ENCODE data around the gene GNAT3.

GNAT3 gene

DNA sequence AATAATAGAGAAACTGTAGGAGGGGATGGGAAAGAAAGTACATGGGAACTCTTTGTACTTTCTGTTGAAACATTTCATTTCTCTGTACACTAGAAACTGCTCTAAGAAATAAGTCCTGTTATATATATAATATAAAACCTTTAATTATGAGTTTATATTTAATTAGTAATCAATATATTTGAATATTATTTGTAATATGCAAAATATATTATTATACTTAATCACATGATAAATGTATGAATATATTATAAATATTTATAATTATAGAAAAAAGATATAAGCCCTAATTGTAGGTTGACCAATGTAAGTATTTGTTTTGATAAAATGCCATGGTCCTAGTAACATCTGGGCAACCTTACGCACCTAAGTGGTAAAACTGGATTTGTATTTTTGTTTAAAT lies 51.0 kb downstream of the GNAT3 start:
- DNase-seq, result no peak

DNA sequence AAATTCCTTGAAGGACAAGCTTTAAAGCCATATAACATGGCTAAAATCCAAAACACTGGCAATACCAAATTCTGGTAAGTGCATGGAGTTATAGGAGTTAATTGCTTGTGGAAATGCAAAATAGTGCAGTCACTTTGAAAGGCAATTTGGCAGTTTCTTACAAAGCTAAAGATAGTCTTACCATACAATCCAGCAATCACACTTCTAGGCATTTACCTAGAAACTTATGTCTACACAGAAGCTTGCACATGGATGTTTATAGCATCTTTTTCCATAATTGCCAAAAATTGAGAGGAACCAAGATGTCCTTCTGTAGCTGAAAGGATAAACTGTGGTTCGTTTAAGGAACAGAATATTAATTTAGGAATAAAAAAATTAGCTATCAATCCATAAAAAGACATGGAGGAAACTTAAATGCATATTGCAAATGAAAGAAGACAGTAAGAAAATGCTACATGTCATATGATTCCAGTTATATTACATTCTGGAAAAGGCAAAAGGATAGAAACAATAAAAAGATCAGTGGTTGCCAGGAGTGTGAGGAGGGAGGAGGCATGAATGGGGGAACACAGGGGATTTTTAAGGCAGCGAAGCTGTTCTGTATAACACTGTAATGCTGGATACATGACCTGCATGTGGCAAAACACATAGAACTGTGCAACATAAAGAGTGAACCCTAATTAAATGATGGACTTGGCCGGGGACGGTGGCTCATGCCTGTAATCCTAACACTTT lies 51.9 kb downstream of the GNAT3 start:
- no peak for DNase-seq

DNA sequence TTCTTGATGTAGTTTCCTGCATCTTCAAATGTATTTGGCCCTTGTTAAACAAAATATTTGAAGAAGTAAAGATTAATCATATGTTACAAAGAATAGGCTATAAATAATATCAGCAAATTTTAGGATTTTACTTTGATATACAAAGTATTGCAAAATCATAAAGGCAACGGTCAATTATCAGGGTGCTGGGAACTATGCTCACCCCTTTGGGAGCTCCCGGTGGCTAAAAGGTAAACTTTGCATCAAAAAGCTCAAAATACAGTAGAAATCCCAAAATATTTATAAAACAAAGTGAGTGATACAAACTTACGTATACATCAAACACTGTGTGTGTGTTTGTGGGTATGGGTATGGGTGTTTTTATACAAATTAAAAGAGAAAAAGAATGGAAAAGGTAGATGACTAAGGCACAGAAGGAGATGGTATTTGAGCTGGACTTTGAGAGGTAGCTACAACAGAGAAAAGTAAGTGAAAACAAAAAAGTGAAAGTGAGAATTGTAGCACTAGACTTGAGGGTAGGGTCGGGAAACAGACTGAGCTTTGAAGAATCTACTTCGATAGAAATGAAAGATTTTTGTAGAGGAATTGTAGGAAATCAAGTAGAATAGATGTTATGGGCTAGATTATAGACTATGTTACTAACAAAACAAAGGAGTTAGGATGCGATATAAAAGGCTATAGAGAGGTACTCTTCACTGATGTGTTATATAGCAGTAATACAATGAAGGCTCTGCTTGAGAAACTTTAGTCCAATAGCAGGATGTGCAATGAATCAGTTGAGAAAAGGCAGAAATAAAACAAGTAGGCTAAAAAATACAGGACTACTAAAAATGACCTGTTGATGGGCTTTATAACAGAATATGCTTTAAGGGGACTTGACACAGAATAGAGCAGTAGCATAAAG lies 52.8 kb downstream of the GNAT3 start:
- DNase-seq, result no peak

DNA sequence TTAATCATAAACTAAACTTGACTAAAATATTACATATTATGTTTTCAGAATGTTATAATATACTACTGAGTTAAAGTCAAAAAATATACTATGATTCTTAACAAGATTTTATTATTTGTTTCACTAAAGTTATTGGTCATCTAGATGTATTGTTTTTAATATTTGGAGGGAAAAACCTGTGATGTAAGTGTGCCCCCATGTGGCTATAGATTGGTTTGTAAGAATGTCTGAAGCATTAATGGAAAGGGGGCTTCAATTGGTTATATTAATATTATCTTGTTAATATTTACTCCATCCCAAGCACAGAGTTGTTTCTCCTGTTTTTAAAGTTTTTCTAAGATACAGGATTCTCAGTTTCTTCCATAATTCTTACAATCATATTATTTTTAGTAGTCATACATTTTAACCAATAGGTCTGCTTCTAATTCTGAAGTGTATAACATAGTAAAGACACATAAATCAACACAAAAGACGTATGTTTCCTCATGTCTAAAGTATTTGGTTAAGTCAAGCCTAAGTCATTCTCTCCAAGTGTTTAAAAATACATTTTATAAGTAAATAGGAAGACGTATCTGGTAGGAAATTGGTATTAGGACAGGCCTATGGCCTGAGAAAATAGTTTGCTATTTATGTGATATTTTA lies 58.0 kb downstream of the GNAT3 start:
- peak in 1 of 6 experiments; percentile 4 for DNase-seq

DNA sequence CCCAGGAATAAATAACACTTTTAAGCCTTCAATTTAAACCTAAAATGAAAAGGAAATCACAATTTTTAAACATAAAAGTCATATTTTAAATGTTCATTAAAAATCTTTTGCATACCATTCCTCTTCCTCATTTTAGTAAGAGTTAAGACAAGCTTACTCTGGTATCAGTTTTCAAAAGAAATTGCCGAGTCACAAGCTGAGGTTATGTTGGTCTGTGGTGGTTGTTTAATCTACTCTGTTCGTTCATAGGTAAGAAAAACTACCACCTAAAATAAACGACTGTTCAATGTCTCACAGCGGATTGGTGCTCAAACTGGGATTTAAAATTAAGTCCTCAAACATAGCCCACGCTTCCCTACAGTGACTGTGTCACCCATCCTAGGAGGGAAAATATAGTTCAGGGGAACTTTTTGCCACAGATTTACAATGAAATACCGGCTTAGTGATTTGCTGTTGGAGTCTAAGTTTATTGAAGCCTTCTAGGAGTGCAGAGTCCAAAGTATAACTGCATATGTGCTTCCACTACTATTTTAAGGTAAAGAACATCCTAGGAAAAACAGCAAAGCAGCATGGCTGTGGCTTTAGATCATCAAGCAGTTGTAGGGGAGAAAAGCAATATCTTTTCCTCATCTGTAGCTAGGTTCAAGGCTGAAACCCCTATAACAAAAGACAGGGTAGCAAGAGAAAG lies 61.1 kb downstream of the GNAT3 start:
- no peak for DNase-seq

DNA sequence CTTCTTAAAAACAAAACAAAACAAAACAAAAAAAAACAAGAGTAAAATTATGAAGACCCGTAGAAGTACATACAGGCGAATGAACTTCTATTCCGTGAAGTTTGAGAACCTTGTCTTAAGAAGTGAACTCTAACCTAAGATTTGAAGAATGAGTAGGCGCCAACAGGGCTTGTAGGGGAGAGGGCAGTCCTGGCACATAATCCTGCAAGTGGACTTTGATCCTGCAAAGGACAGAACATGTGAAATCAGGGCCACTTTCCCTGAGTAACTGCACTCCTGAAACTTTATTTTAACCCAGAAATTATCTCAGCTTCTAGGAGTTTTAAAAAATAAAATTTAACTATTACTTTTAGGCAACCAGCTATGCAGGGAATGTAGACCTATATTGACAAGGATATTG lies 62.0 kb downstream of the GNAT3 start:
- DNase-seq, result no peak

DNA sequence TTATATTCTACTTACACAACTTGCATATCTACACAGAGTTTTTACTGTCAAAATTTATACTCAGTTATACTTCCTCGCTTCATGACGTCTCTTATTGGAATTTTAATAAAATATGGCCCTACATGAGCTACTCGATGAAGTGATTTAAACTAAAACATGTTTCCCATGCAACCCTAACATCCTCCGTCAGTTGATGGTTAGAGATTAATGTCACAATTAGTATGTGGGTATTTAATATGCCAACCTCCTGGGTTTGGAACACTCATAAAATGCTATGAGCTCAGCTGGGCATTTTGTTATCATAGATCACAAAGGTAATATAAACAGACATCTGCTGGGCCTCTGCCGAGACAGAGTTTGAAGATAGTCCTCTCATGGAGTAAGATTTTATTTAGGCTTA lies 66.5 kb downstream of the GNAT3 start:
- no peak for DNase-seq

DNA sequence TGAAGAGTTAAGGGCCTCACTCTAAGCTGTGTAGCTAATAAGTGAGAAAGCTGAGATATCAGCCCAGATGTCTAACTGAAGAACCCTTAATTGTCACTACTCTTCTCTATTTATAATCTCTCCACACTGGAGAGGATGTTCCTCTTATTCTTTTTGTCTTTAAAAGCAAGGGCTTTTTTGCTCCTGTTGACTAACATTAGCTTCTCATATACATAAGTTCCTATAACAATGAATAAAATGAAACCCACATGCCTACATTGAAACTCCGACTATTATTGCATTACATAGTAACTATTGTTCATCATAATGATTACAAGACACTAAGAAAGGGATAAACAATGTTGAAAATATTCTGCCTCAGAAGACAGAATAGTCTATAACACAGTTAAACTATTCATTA lies 67.1 kb downstream of the GNAT3 start:
- DNase-seq, result no peak

DNA sequence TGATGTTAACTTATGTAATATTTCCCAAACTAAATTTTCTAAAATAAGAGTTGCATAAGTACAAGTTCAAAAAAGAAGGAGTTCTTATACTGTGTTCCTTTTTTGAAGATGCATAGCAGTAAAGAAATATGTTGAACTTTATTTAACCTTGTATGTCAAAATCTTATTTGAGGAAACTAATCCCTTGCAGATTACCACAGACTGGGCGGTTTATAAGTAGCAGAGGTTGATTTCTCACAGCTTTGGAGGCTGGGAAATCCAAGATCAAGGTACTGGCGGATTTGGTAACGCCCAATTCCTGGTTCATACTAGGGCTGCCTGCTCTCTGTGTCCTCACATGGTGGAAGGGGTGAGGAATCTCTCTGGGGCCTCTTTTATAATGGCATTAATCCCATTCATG lies 68.5 kb downstream of the GNAT3 start:
- no peak for DNase-seq

DNA sequence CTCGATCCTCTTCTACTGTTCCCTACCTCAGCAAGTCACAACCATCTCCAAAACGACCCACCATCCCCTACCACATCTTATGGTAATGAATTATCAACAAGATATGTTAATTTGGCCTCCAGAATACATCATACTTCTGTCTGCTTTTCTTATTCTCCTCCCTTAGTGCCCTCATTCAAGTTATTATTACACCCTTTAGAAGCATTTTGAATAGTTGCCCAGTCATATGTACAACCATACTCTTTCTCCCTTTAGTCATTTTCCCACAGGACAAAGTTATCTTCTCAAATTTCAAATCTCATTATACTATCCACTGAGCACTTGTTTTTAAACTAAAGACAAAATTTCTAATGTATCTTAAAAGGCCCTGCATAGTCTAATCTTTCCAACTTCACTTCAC lies 71.0 kb downstream of the GNAT3 start:
- no peak for DNase-seq

DNA sequence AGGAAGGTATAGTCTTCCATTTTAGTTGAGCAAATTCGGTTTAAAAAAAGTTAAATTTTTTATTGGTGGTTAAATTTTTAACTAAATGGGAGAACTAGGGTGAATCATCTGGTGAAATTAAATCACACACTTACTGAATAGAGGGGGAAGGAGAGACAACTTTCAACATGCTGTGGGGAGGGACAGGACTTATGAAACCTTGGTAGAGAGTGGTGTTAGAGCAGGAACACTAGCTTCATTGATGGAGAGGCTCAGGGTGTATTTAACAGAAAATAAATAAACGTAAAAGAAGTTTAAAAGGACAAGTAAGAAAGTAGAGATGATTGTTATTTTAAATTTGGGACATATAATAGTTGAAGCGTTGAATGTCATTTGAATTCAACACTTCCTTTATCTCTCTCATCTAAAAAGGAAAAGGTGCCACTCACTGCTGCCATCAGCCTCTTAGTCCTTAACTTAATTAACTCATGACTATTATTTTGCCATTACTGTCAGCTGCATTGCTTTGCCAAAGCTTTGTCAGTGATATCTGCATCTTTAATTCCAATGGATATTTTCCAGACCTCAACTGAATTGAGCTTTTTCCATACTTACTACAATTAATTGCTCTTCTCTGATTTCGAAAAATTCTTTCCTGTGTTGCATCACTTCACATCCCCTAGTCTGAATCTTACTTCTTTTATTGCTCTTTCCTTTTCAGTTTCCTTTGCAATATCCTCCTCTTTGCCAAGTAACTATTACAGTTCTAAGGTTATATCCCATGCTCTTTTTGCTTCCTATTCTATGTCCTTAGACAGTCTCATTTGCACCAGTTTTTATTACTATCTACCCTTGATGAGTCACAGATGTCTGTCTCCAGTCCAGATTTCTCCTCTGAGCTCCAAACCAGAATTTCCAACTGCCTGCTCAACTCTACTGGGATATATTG lies 71.7 kb downstream of the GNAT3 start:
- DNase-seq, result no peak

DNA sequence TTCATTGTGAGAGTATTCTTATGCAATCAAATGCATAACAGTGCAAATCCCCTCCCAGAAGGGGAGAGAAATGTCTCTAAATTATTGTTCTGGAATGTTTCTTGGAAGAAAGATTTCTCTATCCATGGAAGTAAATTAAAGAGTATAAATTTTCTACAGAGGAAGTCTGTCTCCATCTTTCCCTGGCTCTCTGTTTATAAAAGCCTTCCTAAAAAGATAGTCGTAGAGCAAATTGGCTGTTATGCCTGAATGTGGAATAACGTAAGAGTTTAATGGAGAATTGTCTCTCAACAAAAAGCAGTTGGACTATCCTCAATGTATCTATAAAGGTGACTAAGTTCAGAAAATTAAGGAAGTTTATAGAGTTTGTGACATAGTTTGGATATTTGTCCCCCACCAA lies 76.3 kb downstream of the GNAT3 start:
- no peak for DNase-seq

DNA sequence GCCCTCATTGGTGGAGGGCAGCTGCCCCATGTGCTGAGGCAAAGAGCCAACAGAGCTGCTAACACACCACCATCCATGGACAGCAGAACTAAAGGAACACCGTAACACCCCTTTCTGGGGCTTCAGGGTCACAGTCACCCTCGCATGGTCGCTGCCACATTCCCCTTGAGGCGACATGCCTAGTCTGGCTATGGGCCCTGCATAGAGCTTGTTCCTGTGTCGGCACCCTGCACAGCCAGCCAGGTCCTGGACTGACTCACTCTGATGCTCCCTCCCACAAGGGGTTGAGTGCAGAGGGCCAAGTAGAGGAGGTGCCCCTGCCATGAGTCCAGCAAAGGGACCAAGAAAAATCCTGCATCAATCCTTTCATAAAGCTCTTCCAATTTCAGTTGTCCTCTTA lies 77.8 kb downstream of the GNAT3 start:
- no peak for DNase-seq

DNA sequence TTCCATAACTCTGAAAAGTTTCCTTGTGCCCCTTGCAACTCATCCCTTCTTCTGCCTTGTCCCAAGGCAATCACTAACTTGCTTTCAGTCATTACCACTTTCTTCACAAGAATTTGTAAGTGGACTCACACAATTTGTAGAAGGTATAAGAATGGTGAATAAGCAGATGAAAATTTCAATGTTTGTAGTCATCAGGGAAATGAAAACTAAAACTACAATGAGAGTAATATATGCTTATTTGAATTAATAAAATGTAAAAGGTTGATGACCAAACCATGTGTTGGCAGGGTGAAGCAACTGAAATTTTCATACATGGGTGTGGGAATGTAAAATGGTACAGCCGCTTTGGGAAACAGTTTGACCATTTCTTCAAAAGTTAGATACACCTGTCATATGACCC lies 79.7 kb downstream of the GNAT3 start:
- no peak for DNase-seq

DNA sequence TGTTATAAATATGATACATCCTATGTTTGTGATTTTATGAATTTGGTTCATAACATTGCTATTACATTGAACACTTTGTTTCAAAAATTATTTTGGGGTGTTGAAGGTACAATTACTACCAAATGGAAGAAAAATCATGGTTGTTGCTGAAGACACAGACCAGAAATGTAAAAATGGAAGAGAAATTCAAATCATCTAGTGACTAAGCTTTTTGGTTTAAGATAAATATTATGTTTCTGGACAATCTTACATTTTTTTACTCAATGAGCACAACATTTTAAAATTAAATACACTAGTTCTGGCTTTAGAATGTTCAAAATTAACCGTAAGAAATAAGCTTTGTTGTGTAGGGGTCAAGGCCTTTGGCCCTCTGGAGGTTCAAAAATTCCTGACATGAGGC lies 82.7 kb downstream of the GNAT3 start:
- no peak for DNase-seq

DNA sequence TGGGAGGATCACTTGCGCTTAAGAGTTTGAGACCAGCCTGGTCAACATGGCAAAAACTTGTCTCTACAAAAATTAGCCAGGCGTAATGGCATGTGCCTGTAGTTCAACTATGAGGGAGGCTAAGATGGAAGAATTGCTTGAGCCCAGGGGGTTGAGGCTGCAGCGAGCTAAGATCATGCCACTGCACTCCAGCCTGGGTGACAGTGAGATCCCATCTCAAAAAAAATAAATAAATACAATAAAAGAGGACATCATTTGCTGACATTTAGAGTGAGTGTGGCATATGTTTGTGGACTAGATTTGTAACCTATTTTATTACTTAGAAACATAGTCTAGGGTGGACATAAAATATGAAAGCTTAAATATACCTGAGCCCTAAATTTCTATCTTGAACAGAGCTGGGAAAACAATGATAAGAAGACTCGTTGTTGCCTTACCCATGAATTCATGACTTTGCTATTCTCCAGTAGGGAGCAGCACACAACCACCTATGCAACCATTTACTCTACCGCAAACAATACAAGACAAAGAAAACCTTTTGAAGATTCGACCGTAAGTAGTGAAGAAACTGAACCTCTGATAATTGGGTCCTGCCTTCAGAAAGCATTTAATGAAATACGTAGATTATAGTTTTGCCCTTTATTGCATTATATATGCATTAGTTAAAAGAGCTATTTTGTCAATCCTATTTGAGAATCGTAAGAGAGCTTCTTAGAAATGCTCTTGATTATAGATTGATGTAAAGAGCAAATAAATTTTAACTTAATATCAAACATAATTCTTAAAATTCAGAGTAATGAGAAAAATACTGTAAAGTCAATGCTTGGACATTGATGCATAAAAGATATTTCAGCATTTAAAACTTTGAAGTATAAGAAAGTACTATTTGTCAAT lies 83.5 kb downstream of the GNAT3 start:
- DNase-seq, result no peak

DNA sequence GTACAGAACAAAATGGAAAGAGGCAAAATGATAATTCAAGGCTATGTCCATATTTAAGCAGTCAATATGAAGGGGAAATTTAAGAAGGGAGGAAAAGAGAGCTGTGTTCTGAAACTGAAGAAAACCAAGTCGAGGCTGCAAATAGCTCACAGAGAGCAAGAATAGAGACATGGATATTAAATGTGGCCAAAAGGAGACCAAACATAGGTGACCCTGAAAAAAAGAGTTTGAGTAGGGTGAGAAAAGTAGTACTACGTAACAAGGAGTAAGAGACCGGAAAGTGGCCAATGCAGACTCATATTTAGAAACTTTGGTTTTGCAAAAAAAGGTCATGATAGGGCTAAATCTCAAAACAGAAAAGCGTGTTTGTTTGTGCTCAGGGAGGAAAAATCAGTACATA lies 84.6 kb downstream of the GNAT3 start:
- DNase-seq, result no peak

DNA sequence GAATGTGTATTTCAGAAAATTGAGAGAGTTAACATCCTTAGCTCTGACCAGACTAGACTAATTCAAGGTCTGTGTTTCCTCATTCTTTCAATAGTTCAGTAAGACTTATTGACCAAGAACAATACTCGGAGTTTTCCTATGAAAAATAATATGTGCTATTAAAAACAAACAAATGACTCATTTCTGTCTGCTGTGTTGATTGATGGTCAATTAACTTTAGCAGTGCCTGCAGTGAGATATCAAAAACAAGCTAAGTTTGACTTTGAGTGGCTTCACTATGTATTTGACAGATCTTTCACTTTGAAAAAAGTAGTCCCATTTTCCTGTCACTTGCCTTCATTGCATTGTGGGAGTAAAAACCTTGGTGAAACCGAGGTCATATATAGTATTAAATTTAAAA lies 91.0 kb downstream of the GNAT3 start:
- no peak for DNase-seq

DNA sequence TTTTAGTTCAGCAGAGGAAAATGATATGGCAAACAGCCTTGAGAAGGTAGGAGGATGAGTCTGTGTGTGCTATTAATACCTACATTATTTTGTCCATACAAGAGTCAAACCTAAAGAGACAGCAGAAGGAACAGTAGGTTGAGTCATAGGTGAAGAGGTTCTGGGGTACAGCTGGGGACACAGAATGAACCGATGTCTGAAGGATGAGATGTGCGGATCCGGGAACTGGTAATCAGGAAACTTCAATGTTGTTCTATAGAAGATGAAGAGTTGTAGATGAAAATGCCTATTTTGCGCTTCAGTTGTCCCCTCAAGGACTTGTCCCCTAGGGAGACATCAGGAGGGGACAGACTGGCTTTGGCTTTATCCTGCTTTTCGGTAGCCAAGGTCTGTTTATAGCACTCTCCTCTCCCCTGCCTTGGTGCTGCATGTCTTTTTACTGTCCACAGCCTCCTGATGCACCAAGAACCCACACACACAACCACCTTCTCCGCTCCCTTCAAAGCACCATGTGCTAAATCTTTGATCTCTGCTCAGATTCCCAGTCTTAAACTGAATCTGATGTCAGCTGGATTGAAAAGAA lies 94.6 kb downstream of the GNAT3 start:
- DNase-seq, result no peak

DNA sequence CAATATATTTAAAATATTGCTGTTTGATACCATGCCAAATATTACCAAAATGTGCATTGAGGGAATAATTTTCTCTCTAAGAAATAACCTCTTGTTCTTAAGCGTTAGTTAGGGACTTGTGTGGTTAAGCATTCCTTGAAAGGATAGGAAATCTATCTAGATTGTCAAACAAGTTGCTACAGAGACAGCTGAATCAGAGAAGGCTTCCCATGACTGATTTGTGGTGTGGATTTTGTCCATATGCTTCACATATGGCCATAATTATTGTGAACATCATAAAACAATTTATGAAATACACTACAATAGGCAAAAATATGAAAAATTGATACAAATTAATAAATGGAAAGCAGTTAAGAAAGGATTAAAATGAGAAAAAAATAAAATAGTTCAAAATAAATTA lies 96.3 kb downstream of the GNAT3 start:
- no peak for DNase-seq

DNA sequence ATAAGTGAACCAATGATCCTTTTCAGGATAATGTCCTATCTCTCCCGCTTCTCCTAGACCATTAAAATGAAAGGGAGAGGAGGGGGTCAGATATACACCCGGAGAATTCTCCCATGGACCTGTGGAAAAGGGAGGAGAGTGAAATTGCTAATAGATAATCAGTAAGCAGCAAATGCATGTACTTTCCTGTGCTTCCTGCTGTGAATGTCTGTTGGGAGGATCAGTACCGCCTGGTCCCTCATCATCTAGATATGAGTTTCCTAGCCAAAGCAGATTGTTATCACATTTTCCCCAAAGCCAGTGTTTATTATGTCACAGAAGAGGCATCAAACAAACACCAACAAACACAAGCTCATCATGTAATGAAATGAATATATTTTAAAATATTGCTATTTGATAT lies 96.8 kb downstream of the GNAT3 start:
- no peak for DNase-seq

Data from stimulated activated naive CD4-positive, alpha-beta T cell (primary cell).